ENCODE measurements around the gene DOK7. TPM values are rescaled to one million over a fixed set of nuclear protein-coding genes. Genes with fewer than 3 reads are reported as not detected.

Gene DOK7
- total RNA-seq, 2 donors from 2014 or later: not detected

DNA sequence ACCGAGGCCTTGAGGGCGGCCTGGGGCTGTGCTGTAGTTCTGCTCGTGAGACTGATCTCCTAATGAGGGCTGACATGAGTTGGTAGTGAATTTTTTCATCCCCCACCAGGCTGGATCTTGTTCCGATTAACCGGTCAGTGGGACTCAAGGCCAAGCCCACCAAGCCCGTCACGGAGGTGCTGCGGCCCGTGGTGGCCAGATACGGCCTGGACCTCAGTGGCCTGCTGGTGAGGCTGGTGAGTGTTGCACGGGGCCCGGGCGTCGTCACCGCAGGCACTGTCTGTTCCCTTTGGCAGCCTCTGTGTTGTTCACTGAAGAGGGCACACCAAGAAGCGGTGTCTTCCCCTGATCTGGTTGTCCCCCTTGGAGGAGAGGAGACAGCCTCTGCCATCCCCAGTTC lies 39.7 kb upstream of the DOK7 start:
- no peaks in the 10 kb centered on the region for H3K36me3 Mint-ChIP-seq
- no peak overlapping the region for H3K27ac Mint-ChIP-seq
- no peak for DNase-seq (ENCODE audit: low spot score in 2 of 2)
- H3K9me3 Mint-ChIP-seq: no peaks in the 10 kb centered on the region
- ATAC-seq: no peak

DNA sequence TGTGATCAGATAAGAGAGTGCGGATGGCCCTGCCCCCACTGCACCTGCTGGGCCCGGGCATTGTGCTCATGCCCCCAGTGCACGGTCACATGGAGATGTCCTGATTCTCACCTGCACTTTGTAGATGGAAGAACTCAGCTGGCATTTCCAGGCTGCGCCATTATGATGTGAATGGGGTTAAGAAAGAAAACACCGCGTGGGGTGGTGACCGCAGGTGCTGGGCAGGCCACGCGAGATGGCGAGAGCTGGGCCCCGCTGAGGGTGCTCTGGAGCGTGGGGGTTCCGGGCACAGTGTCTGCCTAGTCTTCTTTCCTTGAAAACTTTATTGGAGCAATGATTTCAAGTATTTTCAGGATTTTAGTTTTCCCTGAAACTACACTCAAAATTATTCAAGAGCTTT lies 39.2 kb upstream of the DOK7 start:
- ATAC-seq (no peak), DNase-seq (ENCODE audit: low spot score in 2 of 2) (no peak)
- Mint-ChIP-seq H3K36me3 (no peaks in the 10 kb centered on the region), H3K9me3 (no peaks in the 10 kb centered on the region), H3K27ac (no peak overlapping the region)

DNA sequence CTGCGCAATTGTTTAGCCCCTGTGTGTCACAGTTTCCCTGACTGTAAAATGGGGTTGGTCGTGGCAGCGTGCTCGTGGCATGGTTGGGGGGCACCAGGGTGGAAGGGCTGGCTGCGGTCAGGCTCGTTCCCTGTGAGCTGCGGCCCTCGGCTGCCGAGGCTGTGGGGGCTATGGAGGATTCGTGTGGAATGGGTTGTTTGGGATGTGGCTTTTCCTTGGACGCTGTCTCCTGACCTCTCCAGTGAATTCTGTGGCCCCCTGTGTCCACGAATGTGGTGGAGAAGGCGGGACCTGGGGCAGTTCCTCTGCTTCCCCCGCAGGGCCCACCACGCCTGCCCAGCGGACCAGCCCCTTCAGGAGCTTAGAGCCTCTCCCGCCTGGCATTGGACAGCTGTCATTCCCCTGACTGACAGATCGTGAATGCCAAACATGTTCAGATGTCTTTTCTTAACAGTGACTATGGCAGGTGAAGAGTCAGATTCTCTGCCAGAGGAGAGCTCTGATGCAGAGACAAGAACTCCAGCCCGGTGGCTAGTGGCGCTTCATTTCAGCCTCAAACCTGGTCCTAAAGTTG lies 38.5 kb upstream of the DOK7 start:
- H3K27ac Mint-ChIP-seq: no peak overlapping the region
- H3K9me3 Mint-ChIP-seq: no peaks in the 10 kb centered on the region
- H3K36me3 Mint-ChIP-seq: no peaks in the 10 kb centered on the region
- no peak for ATAC-seq
- DNase-seq (ENCODE audit: low spot score in 2 of 2): no peak

DNA sequence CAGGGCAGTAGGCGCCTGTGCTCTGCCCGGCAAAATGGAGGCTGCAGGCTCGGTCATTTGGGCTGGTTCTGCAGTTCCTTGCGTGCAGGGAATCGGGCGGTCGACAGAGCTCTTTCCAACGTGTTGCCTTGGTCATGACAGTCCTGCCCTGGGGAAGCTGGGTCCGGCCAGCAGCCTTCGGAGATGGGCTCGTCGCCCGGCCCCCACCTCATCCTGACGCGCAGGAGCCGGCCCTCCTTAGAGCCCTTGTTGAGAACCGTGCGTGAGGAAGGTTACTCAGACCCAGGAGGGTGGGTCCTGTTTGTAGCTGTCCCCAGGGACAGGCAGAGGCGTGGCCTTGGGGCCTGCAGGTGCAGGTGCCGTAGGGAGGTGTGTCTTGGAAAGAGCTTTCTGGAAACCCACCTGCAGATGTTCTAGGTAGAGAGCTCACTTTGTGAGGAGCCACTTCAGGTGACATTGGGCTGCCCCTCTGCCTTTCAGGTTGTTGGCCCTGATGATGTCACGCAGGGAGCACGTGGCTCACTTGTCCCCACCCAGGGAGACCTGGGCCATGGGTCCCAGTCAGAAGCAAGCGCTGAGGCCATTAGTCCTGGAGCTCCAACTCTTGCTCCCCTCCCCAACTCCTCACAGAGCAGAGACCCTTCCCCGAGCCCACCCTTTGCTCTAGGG lies 36.5 kb upstream of the DOK7 start:
- H3K36me3 Mint-ChIP-seq: no peaks in the 10 kb centered on the region
- DNase-seq (ENCODE audit: low spot score in 2 of 2) (no peak), ATAC-seq (no peak)
- H3K27ac Mint-ChIP-seq: no peak overlapping the region
- no peaks in the 10 kb centered on the region for H3K9me3 Mint-ChIP-seq

DNA sequence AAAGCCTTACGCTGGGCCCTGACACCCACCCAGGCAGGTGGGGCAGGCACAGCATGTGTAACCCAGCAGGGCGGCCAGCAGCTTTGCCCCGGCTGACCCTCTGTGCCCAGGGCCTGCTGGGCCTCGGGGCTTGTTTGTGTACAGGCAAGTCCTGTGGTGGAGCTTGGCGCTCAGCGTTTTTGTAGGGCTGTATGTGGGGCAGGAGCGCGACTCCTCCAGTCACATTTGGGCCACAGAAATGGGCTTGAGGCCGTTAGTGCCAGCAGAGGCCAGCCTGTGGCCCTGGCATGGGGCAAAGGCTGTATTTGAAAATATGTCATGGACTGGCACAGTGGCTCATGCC lies 36.0 kb upstream of the DOK7 start:
- ATAC-seq (no peak), DNase-seq (ENCODE audit: low spot score in 2 of 2) (no peak)
- Mint-ChIP-seq H3K9me3 (no peaks in the 10 kb centered on the region), H3K36me3 (no peaks in the 10 kb centered on the region), H3K27ac (no peak overlapping the region)

DNA sequence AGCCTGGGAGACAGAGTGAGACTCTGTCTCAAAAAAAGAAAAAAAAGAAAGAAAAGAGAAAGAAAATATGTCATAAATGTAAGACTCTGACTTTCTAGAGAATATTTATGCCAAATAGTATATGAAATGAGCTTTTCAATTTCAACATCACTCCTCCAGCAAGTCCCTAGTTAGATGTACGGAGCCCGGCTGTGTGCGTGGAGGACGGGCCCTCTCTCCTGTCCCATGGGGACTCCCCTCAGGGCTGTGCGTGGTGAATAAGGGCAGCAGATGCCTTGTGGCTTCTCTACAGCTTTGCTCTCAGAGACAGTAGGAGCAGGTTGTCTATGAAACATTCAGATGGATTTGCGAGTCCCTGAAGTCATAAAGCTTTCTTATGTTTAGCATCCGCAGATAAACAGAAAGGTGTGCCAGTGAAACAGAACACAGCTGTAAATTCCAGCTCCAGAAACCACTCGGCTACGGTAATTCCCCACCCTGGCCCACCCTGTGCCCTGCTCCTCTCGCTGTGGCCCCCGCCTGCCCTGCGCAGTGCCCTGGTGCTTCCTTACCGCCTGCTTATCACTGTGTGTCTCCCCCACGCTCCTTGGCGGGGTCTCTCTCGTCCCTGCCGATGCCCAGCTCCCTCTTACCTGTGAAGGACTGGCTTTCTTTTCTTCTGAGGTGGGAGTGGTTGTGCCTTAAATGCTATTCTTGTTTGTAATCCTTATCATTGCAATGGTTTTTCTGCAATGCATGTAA lies 35.2 kb upstream of the DOK7 start:
- ATAC-seq (no peak), DNase-seq (ENCODE audit: low spot score in 2 of 2) (no peak)
- Mint-ChIP-seq H3K36me3 (no peaks in the 10 kb centered on the region), H3K27ac (peak overlapping the region in 1 of 2 donors; percentile 34), H3K9me3 (no peaks in the 10 kb centered on the region)

DNA sequence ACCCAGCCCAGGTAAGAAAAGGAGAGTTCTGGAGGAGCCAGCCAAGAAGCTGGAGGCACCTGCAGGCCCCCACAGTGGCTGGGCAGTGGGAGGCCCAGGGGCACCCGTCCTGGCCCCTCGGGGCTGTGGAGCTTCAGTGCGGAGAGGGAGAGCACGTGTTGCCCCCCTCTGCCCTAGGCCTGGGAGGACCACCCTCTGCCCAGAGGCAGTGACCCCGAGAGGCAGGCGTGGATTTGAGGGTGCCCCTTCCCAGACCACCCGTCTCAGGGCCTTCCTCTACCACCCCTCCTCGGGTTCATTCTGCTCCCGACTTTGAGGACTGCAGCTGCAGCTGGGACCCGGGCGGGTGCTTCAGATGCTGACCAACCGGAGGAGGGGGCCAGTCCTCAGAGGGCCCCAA lies 33.5 kb upstream of the DOK7 start:
- Mint-ChIP-seq H3K27ac (peak overlapping the region in 1 of 2 donors; percentile 34), H3K9me3 (no peaks in the 10 kb centered on the region), H3K36me3 (no peaks in the 10 kb centered on the region)
- ATAC-seq: no peak
- DNase-seq (ENCODE audit: low spot score in 2 of 2): no peak

DNA sequence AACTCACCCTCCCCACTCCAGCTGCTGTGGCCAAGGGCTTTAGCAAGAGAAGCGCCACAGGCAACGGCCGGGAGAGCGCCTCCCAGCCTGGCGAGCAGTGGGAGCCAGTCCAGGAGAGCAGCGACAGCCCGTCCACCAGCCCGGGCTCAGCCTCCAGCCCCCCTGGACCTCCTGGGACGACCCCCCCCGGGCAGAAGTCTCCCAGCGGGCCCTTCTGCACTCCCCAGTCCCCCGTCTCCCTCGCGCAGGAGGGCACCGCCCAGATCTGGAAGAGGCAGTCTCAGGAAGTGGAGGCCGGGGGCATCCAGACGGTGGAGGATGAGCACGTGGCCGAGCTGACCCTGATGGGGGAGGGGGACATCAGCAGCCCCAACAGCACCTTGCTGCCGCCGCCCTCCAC lies 32.6 kb upstream of the DOK7 start:
- Mint-ChIP-seq H3K27ac (no peak overlapping the region), H3K36me3 (no peaks in the 10 kb centered on the region), H3K9me3 (no peaks in the 10 kb centered on the region)
- DNase-seq (ENCODE audit: low spot score in 2 of 2) (no peak), ATAC-seq (no peak)

DNA sequence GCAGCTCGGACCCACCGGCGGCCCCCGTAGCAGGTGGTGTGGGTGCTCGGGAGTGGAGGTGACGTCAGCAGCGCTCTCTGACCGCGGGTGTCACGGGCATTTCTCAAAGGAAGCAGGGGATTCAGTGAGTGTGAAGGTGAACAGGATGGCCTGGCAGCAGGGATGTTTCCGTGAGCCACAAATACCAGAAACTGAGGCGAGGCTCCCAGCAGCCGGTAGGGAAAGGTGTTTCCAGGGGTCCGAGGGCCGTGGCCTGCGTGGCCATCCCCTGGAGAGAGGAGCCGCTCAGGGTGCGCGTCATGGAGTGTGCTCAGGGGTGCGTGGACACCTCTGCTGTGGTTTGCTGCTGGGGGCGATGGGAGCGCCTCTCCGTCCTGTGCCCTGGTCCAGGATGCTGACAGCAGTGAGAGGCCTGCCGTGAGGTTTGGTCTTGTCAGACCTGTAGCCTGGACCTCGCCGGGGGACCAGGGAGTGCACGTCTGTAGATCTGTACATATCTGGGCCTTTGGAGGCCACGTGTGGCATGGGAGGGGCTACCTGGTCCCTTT lies 31.6 kb upstream of the DOK7 start:
- Mint-ChIP-seq H3K36me3 (no peaks in the 10 kb centered on the region), H3K9me3 (no peaks in the 10 kb centered on the region), H3K27ac (no peak overlapping the region)
- DNase-seq (ENCODE audit: low spot score in 2 of 2): no peak
- no peak for ATAC-seq

DNA sequence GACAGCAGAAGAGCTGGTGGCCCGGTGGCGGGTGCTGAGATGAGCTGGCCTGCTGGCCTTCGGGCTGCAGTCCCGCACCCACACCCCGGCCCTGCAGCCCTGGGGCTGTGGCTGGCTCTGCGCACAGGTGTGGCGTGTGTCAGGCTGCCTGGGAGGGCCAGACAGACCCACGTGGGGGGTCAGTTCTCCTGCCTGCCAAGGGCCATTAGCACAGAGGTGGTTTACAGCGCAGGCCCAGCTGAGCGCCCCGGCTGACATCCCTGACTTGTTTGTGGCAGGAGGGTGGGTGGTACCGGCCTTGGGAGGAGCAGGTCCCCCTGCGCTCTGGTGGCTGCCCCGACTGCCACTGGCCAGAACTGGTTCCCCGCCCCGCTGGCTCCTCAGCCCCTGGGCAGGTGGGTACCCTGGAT lies 30.7 kb upstream of the DOK7 start:
- H3K9me3 Mint-ChIP-seq: no peaks in the 10 kb centered on the region
- no peaks in the 10 kb centered on the region for H3K36me3 Mint-ChIP-seq
- DNase-seq (ENCODE audit: low spot score in 2 of 2) (no peak), ATAC-seq (no peak)
- peak overlapping the region in 1 of 2 donors; percentile 29 for H3K27ac Mint-ChIP-seq

DNA sequence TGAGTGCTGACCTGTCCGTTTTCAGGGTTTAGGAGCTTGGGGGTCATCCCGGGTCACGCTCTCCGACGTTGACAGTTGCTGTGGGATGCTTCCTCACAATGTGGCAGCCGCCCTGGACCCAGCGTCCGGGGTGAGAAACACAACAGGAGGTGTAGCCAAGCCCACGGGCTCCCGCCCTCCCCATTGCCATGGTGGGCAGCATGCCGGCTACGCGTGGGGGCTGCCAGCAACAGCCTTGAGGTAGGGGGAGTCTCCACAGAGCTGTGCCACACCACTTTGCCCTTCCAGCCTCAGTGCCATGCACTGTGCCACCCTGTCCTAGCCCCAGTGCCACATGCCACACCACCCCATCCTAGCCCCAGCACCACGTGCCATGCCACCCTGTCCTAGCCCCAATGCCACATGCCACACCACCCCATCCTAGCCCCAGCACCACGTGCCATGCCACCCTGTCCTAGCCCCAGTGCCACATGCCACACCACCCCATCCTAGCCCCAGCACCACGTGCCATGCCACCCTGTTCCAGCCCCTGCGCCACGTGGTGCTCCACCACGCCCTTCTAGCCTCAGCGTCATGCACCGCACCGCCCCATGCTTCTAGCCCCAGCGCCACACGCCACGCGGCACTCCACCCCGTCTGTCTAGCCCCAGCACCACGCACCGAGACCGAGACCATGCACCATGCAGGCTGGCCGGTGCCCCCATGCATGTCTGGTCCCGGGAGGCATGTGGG lies 29.8 kb upstream of the DOK7 start:
- H3K27ac Mint-ChIP-seq: no peak overlapping the region
- H3K36me3 Mint-ChIP-seq: no peaks in the 10 kb centered on the region
- ATAC-seq (no peak), DNase-seq (ENCODE audit: low spot score in 2 of 2) (no peak)
- no peaks in the 10 kb centered on the region for H3K9me3 Mint-ChIP-seq

DNA sequence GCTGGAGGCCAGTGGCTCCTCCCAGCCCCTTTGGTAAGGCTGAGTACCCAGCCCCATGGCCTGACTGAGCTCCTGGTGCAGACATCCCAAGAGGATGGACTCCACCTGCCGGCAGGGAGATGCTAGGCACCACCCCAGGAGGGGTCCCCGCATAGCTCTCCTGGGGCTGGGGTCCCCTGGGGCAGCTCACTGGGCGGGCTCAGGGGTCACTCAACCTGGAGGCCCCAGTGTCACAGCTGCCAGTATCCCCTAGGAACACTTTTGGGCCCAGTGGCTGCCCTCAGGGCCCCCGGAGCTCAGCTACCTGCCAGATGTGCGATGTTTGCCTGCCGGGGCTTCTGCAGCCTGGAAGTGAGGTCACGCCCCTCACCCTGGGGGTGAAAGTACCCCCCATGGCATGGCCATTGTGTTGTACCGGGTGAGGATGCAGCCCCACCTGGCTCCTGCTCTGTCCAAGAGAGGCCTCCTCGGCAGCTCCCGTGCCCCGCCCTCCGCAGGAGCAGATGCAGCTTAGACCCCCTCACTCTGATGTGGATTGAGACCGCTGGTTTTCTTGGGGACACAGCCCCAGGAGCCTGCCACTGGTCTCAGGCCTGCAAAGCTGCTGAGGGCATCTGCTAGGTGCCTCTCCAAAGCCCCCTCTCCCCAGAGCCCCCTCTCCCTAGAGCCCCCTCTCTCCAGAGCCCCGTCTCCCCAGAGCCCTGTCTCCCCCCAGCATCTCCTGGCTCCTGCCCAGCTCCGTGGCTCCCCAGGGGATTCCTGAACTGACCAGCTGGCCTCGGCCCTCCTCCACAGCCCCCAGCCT lies 28.0 kb upstream of the DOK7 start:
- ATAC-seq: no peak
- Mint-ChIP-seq H3K9me3 (no peaks in the 10 kb centered on the region), H3K27ac (peak overlapping the region in 1 of 2 donors; percentile 92), H3K36me3 (no peaks in the 10 kb centered on the region)
- no peak for DNase-seq (ENCODE audit: low spot score in 2 of 2)

DNA sequence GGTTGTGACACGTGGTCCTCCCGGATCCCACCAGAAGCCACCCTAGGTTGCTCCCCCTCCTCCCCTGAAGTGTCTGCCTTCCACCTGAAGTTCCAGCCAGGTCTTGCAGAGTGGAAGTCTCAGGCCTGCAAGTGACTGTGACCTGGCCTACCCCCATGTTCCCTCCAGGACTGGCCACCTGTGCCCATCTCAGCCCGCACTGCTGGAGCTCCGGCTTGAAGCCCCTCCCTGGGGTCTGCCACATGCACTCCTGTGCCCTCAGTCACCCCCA lies 27.5 kb upstream of the DOK7 start:
- no peak for DNase-seq (ENCODE audit: low spot score in 2 of 2)
- Mint-ChIP-seq H3K27ac (peak overlapping the region in 1 of 2 donors; percentile 92), H3K9me3 (no peaks in the 10 kb centered on the region), H3K36me3 (no peaks in the 10 kb centered on the region)
- ATAC-seq: no peak

DNA sequence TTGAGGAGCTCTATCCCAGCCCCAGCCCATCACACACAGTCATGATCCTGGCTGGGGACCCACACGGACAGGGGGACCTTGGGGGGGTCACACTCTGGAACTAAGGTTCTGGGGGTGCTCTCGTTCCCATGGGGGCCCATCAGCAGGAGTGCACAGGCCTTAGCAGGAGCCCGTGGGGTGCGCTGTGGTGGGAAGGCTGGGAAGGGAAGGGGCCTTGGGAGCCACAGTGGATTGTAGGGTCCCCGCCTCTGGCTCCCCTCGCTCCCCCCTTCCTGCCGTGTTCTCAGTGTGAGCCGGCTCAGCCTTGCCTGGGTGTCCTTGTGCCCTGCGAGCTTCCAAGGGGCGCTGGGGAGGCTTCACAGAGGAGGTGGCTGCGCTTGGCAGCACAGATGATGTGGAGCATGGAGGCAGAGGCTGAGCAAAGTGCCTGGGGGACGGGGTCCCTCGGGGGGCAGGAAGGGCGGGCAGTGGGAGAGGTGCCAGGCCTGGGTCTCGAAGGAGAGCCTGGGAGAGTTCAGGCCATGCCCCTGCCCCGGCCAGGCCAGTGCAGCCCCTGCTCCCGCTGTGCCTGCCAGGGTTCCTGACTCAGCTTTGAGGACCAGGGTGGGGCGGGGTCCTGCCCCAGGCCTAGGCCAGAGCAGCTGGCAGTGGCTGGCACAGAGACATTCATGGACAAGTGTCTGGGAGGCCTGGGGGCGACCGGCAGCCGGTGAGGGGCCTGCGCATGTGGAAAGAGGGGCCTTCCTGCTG lies 26.9 kb upstream of the DOK7 start:
- H3K36me3 Mint-ChIP-seq: no peaks in the 10 kb centered on the region
- DNase-seq (ENCODE audit: low spot score in 2 of 2): no peak
- no peaks in the 10 kb centered on the region for H3K9me3 Mint-ChIP-seq
- peak overlapping the region in 1 of 2 donors; percentile 92 for H3K27ac Mint-ChIP-seq
- ATAC-seq: no peak

DNA sequence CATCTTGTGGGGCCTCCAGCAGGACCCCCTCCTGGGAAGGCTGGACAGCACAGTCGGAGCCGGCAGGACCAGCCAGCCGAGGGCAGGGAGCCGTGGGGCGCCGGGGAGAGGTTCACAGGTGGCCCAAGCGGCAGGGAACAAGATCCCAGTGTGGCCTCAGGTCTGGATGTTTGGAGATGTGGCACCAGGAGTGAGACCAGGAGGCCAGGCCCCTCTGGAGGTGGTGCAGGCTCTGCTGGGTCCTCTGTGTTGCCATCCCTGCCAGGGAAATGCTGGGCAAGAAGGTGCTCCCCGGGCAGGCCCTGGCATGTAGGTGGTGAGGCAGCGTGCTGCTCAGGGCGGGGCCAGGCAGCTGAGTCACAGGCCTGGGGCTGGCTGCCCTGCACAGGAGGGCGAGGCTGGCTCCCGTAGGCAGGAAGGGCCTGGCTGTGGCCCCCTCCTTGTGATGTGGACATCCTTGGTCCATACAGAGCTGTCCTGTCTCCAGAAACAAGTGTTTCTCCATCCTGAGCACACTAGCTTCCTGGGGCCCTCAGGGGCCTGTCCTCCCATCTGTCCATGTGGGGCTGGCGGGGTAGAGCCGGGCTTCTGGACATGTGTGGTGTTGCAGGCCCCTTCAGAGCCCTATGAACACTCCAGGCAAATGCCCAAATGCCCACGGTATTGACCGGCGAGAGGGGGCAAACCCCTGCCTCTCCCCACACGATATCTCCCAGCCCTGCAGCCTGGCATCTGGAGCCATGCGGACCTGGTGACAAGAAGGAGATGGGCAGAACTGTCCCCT lies 26.1 kb upstream of the DOK7 start:
- Mint-ChIP-seq H3K9me3 (no peaks in the 10 kb centered on the region), H3K36me3 (no peaks in the 10 kb centered on the region), H3K27ac (peak overlapping the region in 1 of 2 donors; percentile 92)
- peak; percentile 16 to 79 for DNase-seq (ENCODE audit: low spot score in 2 of 2)
- ATAC-seq: peak; percentile 47 to 98

All from activated naive CD4-positive, alpha-beta T cell treated with anti-CD3 and anti-CD28 coated beads, Interleukin-2, amount 50 U/mL, for 72 hours (primary cell).